ENCODE data around the gene SFXN5.
A peak's percentile ranks its signal among the peaks of the same experiment; 100 is the strongest.

Gene SFXN5

GRCh38 chr2:72991980-72992733 is 79.4 kb downstream of the SFXN5 start:
- DNase-seq, result no peak

- DNase-seq, result no peak
Measured at GRCh38 chr2:72991439-72991725, 80.1 kb downstream of the SFXN5 start.

GRCh38 chr2:72990695-72991438 is 80.6 kb downstream of the SFXN5 start:
- DNase-seq, result no peak

GRCh38 chr2:72989770-72990556 is 81.5 kb downstream of the SFXN5 start:
- peak; percentile 48 for DNase-seq

DNA sequence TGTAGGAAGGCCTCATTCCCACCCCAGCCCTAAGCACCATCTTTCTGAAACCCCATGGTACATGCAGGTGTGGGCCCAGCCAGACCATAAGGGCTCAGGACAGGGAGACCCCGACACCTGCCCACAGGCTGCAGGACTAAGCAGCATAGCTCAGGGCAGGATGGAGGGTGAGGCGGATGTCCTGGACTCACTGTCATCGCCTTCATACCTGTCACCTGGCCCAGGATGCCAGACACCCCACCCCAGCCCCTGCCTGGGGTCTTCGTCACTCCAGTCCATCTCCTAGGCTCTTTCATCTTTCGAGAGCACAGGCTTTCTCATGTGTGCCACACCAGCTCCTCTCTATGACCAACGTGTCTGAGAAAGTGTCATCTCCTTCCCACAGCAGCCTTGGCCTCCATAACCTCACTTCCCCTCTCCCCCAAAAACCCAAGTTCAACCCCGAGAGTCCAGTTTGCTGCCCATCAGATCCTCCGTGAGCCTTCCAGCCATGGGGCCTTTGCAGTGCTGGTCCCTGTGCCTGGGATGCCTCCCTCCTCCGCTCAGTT is 82.7 kb downstream of the SFXN5 start:
- no peak for DNase-seq

DNA sequence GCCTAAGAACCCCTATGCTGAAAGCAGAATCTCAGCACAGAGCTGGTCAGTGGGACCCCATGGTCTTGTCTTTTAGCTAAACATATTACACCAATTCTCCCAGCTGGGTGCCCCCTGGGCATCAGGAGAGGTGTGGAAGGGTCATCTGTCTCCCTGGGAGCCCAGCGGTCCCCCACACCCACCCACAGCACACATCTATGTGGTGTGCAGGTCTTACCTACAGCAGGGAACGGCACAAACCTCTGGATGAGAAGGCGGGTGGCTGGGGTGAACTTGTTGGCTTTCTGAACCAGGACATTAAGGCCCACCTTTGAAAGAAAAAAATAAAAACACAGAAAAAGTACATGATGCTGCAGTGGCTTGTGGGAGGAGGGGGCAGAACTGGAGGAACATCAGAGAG is 83.5 kb downstream of the SFXN5 start:
- no peak for DNase-seq

DNA sequence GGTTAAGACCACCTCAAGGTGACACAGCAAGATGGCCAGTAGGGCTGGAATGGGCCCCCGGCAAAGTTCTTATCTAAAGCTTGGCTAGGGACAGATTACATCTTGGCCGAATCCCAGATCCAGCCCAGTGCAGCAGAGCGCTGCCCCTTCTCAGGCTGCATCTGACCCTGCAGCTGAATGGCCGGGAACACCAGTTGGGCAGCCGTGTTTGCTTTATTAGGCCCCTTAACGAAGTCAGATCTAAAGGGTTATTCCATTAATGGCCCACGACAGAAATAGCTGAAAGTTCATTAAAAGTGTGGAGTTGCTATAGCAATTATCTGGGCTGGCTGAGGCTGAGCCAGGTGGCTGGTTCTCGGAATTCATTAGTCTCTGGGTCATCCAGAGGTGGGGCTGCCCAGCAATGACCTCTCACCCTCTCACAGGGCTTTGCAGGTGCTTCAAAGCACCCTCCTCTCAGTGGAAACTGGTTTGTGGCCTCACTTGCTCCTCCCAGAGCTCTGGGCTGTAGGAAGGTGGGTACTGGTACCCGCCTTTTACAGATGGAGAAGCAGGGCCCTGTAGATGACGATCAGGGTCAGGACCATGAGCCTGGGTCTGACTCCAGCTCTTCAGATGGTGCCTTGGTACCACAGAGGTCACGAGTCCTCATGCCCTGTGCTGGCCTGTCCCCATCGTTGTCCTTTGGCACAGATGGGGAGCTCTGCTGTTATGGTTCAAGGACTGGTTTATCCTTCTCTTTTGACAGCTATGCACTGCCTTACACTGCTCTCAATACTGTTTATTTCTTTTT is 85.4 kb downstream of the SFXN5 start:
- DNase-seq, result no peak

DNA sequence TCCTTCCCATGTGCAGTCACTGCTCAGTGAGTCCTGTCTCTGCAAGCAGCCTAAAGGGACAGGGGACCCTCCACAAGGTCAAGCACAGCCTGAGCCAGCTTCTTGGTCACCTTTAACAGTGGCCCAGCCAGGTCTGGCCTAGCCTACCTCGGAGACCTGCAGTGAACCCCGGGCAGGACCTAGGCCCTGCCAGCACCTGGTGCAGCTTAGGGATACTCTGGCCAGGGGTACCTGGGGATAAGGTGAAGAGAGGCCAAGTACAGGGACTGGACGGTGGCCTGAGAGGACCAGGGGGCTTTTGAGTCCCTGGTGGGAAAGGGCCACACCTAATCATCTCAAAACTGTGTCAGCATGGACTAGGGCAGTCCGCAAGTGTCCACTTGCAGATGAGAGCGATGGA is 86.4 kb downstream of the SFXN5 start:
- DNase-seq, result no peak

- no peak for DNase-seq
Measured at GRCh38 chr2:72984172-72984671, 87.3 kb downstream of the SFXN5 start.

- DNase-seq, result no peak
Measured at GRCh38 chr2:72983500-72984161, 87.9 kb downstream of the SFXN5 start.

- no peak for DNase-seq
Measured at GRCh38 chr2:72982781-72983499, 88.6 kb downstream of the SFXN5 start.

- no peak for DNase-seq
Measured at GRCh38 chr2:72982219-72982618, 89.3 kb downstream of the SFXN5 start.

GRCh38 chr2:72981536-72981935 is 90.0 kb downstream of the SFXN5 start:
- DNase-seq, result no peak

- no peak for DNase-seq
Measured at GRCh38 chr2:72980535-72981217, 90.8 kb downstream of the SFXN5 start.

DNA sequence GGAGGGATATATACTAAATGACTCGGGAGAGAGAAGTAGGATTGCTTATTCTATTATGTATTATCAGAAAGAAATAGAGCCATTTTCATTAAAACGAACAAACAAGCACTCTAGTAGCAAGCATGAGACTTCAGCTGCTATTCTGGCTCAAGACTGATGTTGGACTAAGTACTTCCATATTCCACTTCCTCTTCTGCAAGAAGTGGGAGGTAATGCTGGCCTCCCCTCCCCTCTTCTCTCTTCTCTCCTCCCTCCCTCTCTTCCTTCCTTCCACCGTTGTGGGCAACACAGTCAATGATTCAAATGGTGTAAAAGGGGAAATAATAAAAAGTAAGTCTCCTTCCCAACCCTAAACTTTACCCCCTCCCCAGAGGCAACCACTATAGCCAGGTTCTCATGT is 91.6 kb downstream of the SFXN5 start:
- peak; percentile 27 for DNase-seq

DNA sequence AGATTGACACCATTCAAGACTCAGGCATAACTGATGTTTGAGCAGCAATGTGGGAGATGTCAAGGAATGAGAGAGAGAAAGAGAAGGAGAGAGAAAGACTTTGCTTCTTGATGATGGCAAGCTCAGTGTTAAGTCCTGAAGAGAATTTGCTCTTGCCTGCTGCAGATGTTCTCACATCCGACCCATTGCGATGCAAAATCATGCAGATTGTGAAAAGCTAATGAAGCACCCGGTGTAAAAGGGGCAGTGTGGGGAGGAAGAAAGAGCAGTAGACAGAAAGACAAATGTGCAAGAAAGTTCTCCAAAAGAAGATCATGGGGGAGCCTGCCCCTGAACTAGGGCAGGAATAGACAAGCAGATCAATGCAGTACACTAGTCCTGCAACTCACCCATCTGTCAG is 96.5 kb downstream of the SFXN5 start:
- no peak for DNase-seq

DNA sequence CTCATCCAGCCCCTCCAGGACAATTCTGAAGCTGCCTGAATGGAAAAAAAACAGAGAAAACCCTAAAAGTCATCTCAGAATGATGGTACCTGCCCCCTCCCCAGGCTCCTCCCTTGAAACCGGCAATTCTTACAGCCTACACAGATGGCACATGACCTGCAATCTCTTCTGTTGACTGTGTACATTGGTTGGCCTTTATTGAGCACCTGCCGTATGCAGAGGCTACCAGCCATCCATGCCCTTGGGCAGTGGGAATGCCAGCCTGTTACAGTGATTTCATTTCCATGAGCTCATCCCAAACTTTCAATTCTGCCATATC is 97.1 kb downstream of the SFXN5 start:
- no peak for DNase-seq

GRCh38 chr2:72973566-72974435 is 97.7 kb downstream of the SFXN5 start:
- no peak for DNase-seq

GRCh38 chr2:72973137-72973535 is 98.4 kb downstream of the SFXN5 start:
- no peak for DNase-seq
